GM21423 (cell line): Measurements from ENCODE around the gene TUB.

Experiments
- ATAC-seq: cut with Tn5 transposase; IDR thresholded peaks from one replicate; pipeline ENCODE4 v1.9.1; 2021; ENCODE audit warnings: mild to moderate bottlenecking, moderate library complexity; ENCODE audit not compliant: unreplicated experiment

The TUB gene

GRCh38 chr11:8067929-8068575 lies 13.0 kb upstream of the TUB start:
- ATAC-seq: no peak

GRCh38 chr11:8068605-8069221 lies 12.3 kb upstream of the TUB start:
- ATAC-seq: no peak

DNA sequence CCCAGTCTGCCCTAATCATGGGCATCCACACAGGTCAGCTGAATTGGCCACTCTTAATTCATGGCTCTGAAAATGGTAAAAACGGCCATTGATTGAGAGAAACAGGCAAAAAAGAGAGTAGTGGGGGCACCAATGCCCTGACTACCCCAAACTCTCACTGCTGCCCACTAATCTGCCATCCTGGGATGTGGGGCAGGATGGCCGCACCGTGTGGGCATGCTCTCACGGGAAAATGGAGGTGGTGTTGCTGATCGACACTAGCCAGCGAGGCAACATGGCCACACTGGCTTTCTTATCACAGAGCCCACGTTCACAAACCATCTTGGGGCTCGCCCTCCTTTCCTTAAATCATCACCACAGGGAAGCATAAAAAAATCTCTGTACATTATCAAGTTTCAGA lies 11.2 kb upstream of the TUB start:
- ATAC-seq: no peak

DNA sequence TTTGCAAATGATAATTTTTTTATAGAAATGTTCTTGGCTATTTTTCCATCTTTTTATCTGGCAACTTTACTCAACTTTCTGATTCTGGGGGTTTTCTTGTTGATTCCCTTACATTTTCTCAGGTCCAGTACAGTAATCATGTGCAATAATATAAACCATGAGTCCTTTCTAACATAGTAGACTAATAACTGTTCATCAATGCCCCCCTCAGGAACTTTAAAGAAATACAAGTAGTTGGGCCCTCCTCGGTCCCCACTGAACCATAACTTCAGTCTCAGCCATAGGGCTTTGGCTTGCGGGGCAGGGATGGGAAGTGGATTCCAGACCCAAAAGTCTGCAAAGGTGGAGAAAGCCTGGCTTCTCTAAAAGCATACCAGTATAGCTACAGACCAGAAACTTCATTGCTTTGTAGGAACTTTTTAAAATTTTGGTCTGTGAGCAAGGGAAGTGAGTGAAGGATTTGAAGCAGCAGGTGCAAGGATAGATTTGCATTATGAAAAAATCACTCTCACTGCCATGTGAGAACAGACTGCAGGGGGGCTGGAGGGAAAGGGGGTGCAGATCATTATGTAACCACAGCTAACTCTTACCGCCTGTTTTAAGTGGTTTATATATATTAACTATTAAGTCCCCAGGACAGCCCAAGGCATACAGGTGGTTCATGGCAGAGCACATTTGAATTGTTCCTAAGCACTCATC lies 10.4 kb upstream of the TUB start:
- no peak for ATAC-seq

- ATAC-seq: no peak
These were observed 9.1 kb upstream of the TUB start for GRCh38 chr11:8071616-8072581.

GRCh38 chr11:8075119-8075726 lies 5.8 kb upstream of the TUB start:
- ATAC-seq: no peak

- no peak for ATAC-seq
These were observed 1.8 kb upstream of the TUB start for GRCh38 chr11:8079111-8079675.

DNA sequence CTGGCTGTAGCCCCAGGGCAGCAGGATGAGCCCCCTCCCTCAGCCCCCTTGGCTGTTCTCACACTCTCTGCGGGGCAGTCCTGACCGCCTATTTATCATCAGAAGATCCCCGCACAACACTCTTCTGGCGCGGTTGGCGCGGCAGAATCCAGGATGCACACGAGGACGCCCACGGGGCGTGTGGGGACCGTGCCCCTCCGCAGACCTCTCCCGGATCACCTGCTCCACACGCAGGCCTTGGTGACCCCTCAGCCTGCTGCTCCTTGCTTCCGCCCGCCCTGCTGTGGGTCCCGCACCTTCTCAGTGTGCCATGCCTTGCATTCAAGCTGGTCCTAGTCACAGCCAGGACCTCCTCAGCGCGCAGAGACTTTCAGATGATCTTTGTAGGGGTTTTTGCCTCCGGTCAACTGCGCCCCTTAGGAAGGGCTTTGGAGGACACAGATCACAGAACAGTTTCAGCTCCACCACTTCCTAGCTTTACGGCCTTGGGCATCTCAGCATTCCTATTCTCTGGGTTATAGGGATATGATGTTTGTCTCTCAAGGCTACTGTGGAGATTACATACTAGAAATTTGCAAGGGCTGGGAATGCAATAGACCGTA lies 841 bp upstream of the TUB start:
- ATAC-seq: no peak

GRCh38 chr11:8081591-8082250 lies 710 bp downstream of the TUB start:
- no peak for ATAC-seq

GRCh38 chr11:8082391-8083087 lies 1.5 kb downstream of the TUB start:
- ATAC-seq: no peak

DNA sequence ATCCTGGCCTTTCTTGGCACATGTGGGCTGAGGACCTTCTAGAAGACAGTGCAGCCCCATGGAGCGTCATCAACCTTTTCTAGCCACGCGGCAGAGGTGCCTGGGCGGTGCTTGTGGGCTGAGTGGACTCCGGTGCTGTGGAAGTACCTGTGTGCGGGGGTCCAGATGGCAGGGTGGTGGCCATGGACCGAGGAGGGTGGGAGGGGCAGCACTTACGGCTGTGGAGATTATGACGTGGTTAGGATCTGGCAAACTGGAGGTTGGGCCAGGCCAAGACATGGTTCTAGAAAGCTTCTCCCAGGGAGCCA lies 2.0 kb downstream of the TUB start:
- ATAC-seq: no peak

GRCh38 chr11:8083871-8084281 lies 2.9 kb downstream of the TUB start:
- no peak for ATAC-seq

- no peak for ATAC-seq
These were observed 3.3 kb downstream of the TUB start for GRCh38 chr11:8084352-8084751.

DNA sequence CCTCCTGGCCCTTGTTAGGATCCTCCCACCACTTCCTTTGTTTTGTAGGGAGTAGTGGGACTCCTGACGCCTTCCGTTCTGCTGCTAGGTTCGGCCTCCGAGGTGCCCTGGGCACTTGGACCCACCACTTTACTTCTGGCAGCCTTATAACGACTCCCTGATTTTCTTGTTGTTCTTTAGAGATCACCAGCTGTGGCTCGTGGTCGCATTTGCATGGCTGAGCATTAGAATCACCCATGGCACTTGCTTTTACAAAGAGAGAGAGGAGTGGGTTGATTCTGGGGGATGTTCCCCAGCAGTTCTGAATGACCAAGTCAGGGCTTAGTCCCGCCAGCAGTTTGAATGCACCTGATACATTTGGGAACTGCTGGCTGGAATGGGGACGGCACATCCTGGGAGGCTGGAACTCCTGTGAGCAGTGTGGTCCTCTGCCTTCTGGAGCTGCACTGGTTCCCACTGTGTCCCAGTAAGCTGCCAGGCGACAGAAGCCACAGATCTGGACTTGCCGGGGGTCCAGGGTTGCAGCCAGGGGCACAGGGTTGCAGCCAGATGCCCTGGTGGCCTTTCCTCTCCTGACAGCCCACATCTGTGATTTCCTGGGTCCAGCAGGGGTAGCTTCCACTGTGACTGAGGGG lies 4.1 kb downstream of the TUB start:
- no peak for ATAC-seq

DNA sequence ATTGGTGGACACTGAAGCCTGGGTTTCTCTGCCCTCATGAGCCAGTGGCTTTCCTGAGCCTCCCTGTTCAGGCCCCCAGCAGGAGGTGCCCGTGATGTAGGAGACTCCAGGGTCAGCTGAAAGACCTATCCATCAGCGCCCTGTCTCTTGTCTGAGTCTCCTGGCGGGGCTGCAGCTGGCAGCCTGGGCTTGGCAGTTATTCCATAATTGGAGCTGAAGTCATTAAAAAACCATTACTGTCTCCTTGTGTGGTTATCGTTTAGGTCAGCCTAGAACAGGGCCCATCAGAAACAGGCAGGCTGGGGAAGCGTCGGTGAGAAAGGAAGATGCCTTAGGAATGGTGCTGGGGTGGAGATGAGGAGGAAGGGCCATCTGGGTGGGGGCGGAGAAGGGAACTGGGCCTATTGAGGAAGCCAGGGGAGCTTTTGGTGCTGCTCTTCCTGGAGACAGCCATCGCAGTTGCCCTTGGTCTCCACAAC lies 5.0 kb downstream of the TUB start:
- no peak for ATAC-seq

DNA sequence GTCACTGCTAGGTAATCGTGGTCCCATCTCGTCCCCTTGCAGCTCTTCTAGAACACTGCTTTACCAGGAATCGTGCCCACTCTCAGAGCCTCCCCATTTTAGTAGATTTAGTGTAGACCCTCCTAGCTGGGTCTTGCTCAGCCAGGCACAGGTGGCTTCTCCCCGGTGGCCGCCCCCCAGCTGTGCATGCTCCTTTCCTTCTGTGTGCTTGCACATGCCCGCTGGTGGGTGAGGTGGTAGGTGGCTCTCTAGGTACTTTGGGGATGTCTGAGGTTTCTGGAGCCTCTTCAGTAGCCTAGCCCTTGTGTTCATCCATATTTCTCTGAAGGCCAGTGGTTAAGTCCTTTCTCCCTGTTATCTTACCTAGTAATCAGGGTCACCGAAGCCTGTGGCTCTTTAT lies 5.6 kb downstream of the TUB start:
- ATAC-seq: no peak

DNA sequence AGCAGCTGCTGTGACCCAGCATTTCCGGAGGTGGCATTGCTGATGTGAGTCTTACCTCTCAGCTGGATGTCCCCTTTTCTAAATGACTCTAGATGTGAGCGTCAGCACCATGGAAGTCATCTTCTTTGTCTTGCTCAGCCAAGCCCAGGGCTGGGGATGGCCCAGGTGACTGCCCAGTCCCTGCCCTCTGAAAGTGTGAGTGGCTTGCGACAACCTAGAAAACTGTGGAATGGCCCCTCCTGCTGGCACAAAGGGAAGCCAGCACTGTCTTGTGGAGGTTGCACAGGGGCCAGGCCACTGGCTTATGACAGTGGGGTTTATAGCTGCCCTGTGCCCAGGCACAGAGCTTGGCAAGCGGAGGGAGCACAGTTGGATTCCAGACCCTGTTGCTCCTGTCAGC lies 6.2 kb downstream of the TUB start:
- no peak for ATAC-seq

DNA sequence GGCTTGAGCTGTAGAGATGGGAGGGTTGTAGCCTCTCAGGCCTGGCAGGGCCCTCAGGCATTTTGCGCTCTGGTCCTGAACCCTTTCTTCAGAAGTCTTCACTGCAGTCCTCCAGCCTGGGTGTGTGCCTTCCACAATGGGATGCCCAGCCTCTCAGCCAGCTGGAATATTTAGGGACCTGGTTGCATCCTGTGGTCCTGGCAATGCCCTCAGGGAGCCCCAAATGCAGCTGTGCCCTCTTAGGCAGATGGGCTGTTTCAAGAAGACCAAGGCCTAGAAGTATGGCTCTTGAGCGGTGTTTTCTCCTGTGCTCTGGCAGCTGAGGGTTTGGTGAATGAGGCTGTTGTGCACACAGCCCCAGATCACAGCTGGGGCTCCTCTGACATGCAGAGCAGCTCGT lies 6.7 kb downstream of the TUB start:
- ATAC-seq: no peak
